H1 (cell line): Measurements from ENCODE around the gene ADAD2. TPM values are rescaled to one million over a fixed set of nuclear protein-coding genes. Genes with fewer than 3 reads are reported as not detected.

Experiments used
- CTCF ChIA-PET: fragments of 300-600 bp; sonication (Branson Sonifier 250); formaldehyde crosslinking; loops from one replicate; lab custom pipeline; 2021; ENCODE audit not compliant: partially characterized antibody; lab: Charles Lee
- POLR2A ChIA-PET: fragments of 300-600 bp; sonication (Branson Sonifier 250); formaldehyde crosslinking; loops from one replicate; lab custom pipeline; 2021; ENCODE audit warnings: inconsistent platforms; ENCODE audit not compliant: partially characterized antibody; lab: Charles Lee
- DNase-seq, 2 experiments: peaks; one replicate each; pipeline versions ENCODE4 v3.0.0 to v3.0.0-alpha.2; 2010 to 2022; ENCODE audit warnings: low spot score in 2 of 2, low read depth in 1 of 2, mixed read lengths in 1 of 2
- FAIRE-seq: peaks from 2 replicates; lab custom pipeline; 2011; peaks lifted over from hg19 to GRCh38; lab: Jason Lieb, UNC
- H2AFZ ChIP-seq: 2 replicates; pipeline ENCODE4 v1.8.1; 2012; ENCODE audit warnings: low read length, inconsistent platforms
- H2AK5ac ChIP-seq: 2 replicates; pipeline ENCODE4 v1.6.1; 2013; ENCODE audit warnings: low read depth, low read length
- H2BK120ac ChIP-seq: replicated peaks from 2 replicates; pipeline ENCODE3; 2013; ENCODE audit warnings: low read depth, low read length, inconsistent platforms
- H2BK12ac ChIP-seq: 2 replicates; pipeline ENCODE4 v1.6.1; 2013; ENCODE audit warnings: low read depth, low read length
- H2BK15ac ChIP-seq: 2 replicates; pipeline ENCODE4 v1.6.1; 2013; ENCODE audit warnings: low read length
- H2BK20ac ChIP-seq: 2 replicates; pipeline ENCODE4 v1.6.1; 2013; ENCODE audit warnings: low read length
- H2BK5ac ChIP-seq: 2 replicates; pipeline ENCODE4 v1.6.1; 2013; ENCODE audit warnings: low read depth, low read length
- H3K14ac ChIP-seq: 2 replicates; pipeline ENCODE4 v1.6.1; 2013; ENCODE audit warnings: inconsistent platforms; ENCODE audit not compliant: insufficient read length
- H3K18ac ChIP-seq: 2 replicates; pipeline ENCODE4 v1.6.1; 2013; ENCODE audit warnings: low read length; ENCODE audit errors: extremely low read depth
- H3K23ac ChIP-seq: 2 replicates; pipeline ENCODE4 v1.6.1; 2013; ENCODE audit warnings: inconsistent platforms; ENCODE audit not compliant: insufficient read length
- H3K23me2 ChIP-seq: 2 replicates; pipeline ENCODE4 v1.6.1; 2013; ENCODE audit warnings: low read depth, low read length
- H3K27ac ChIP-seq: 2 replicates; pipeline ENCODE4 v1.6.1; 2011; ENCODE audit warnings: low read depth, low read length, inconsistent platforms
- H3K27me3 ChIP-seq, 4 experiments: replicated peaks in 1 of 4; 1 replicate in 1 of 4; 2 replicates in 3 of 4; pipeline versions ENCODE4 v1.6.1 to v1.8.1; 2011 to 2013; ENCODE audit warnings: low read length in 3 of 4, mild to moderate bottlenecking in 3 of 4, inconsistent platforms in 2 of 4, mixed read lengths in 2 of 4, moderate library complexity in 1 of 4; ENCODE audit not compliant: control insufficient read depth in 3 of 4, insufficient read depth in 3 of 4; ENCODE audit errors: extremely low read depth in 1 of 4
- H3K36me3 ChIP-seq, 4 experiments: 2 replicates each; pipeline versions ENCODE4 v1.6.1 to v1.8.1; 2011 to 2013; ENCODE audit warnings: mild to moderate bottlenecking in 4 of 4, low read length in 3 of 4, moderate library complexity in 2 of 4, control low read depth in 1 of 4, inconsistent platforms in 1 of 4; ENCODE audit not compliant: insufficient read depth in 4 of 4, control insufficient read depth in 2 of 4
- H3K4ac ChIP-seq: replicated peaks from 2 replicates; pipeline ENCODE3; 2013; ENCODE audit warnings: low read length, low read depth, mixed read lengths, inconsistent platforms; ENCODE audit not compliant: insufficient read length
- H3K4me1 ChIP-seq, 4 experiments: replicated peaks in 1 of 4; 1 replicate in 1 of 4; 2 replicates in 3 of 4; pipeline versions ENCODE4 v1.6.1 to v1.8.1; 2011 to 2013; ENCODE audit warnings: low read length in 3 of 4, inconsistent platforms in 2 of 4, mixed read lengths in 1 of 4; ENCODE audit not compliant: insufficient read depth in 4 of 4, control insufficient read depth in 3 of 4
- H3K4me2 ChIP-seq, 2 experiments: 2 replicates each; pipeline versions ENCODE4 v1.6.1 to v1.8.1; 2011 to 2013; ENCODE audit warnings: low read depth in 2 of 2, low read length in 2 of 2, control low read depth in 1 of 2, inconsistent platforms in 1 of 2, mild to moderate bottlenecking in 1 of 2; ENCODE audit not compliant: insufficient read depth in 1 of 2
- H3K4me3 ChIP-seq, 4 experiments: fragments of 200-600, 300-600 bp in 1 of 4; sonication (generic), shearing (Covaris generic), sonication (Bioruptor Twin) in 1 of 4; 2 replicates each; pipeline versions ENCODE4 v1.5.1 to v1.8.1; 2011 to 2016; ENCODE audit warnings: low read length in 4 of 4, low read depth in 3 of 4, control low read depth in 2 of 4, inconsistent platforms in 2 of 4, mild to moderate bottlenecking in 2 of 4, mixed read lengths in 1 of 4, moderate library complexity in 1 of 4; ENCODE audit not compliant: insufficient read depth in 2 of 4; ENCODE audit errors: extremely low read depth in 1 of 4
- H3K56ac ChIP-seq: replicated peaks from 2 replicates; pipeline ENCODE3; 2013; ENCODE audit warnings: low read depth, mild to moderate bottlenecking, mixed read lengths, low read length, inconsistent platforms; ENCODE audit not compliant: insufficient read length
- H3K79me1 ChIP-seq: 2 replicates; pipeline ENCODE4 v1.6.1; 2013; ENCODE audit warnings: low read depth, low read length, control low read depth
- H3K79me2 ChIP-seq, 2 experiments: 2 replicates each; pipeline versions ENCODE4 v1.6.1 to v1.8.1; 2012 to 2013; ENCODE audit warnings: low read length in 2 of 2, mild to moderate bottlenecking in 2 of 2, inconsistent platforms in 1 of 2; ENCODE audit not compliant: insufficient read depth in 2 of 2, control insufficient read depth in 1 of 2
- H3K9ac ChIP-seq, 4 experiments: replicated peaks in 1 of 4; 1 replicate in 1 of 4; 2 replicates in 3 of 4; pipeline versions ENCODE4 v1.6.1 to v1.8.1; 2011 to 2013; ENCODE audit warnings: low read depth in 3 of 4, low read length in 3 of 4, control low read depth in 2 of 4, mild to moderate bottlenecking in 2 of 4, moderate library complexity in 2 of 4, inconsistent platforms in 1 of 4; ENCODE audit errors: extremely low read depth in 1 of 4
- H3K9me3 ChIP-seq, 2 experiments: 2 replicates each; pipeline versions ENCODE4 v1.6.1 to v1.8.1; 2012 to 2013; ENCODE audit warnings: mild to moderate bottlenecking in 2 of 2, moderate library complexity in 2 of 2, control low read depth in 1 of 2, inconsistent platforms in 1 of 2, low read depth in 1 of 2, low read length in 1 of 2, mixed read lengths in 1 of 2; ENCODE audit not compliant: insufficient read depth in 2 of 2
- H4K20me1 ChIP-seq, 2 experiments: replicated peaks in 1 of 2; 2 replicates each; pipeline versions ENCODE3 to v1.8.1; 2011 to 2013; ENCODE audit warnings: inconsistent platforms in 2 of 2, low read length in 2 of 2, mild to moderate bottlenecking in 1 of 2; ENCODE audit not compliant: insufficient read depth in 2 of 2, control insufficient read depth in 1 of 2
- H4K5ac ChIP-seq: 2 replicates; pipeline ENCODE4 v1.6.1; 2013; ENCODE audit warnings: low read length, low read depth, mixed read lengths, inconsistent platforms; ENCODE audit not compliant: insufficient read length
- H4K8ac ChIP-seq: 2 replicates; pipeline ENCODE4 v1.8.0; 2013; ENCODE audit warnings: mild to moderate bottlenecking, moderate library complexity, low read length, inconsistent platforms; ENCODE audit not compliant: insufficient read depth; ENCODE audit errors: extremely low read depth
- H4K91ac ChIP-seq: replicated peaks from 2 replicates; pipeline ENCODE3; 2013; ENCODE audit warnings: low read length, mixed read lengths, inconsistent platforms; ENCODE audit not compliant: insufficient read length
- ATF3 ChIP-seq: IDR thresholded peaks from 2 replicates; pipeline ENCODE4 v1.6.1; 2011; ENCODE audit warnings: low read depth, mild to moderate bottlenecking, low read length; ENCODE audit not compliant: insufficient read depth
- PHF8 ChIP-seq: fragments of 200-600 bp; sonication (generic); conservative IDR thresholded peaks from 2 replicates; pipeline ENCODE4 v1.7.1; 2012; ENCODE audit warnings: low read depth, mild to moderate bottlenecking, inconsistent platforms, low read length, moderate library complexity
- SP1 ChIP-seq: IDR thresholded peaks from 2 replicates; pipeline ENCODE4 v1.6.1; 2011; ENCODE audit warnings: low read depth, low read length
- WGBS, 2 experiments: shearing (Covaris generic) in 1 of 2; methylation state at CpG; one replicate each; pipeline versions ENCODE4 v1.1.6 to v1.1.7; 2013 to 2015; ENCODE audit warnings: low lambda C conversion rate in 2 of 2, mixed read lengths in 2 of 2, inconsistent platforms in 1 of 2, low coverage in 1 of 2, missing lambda C conversion rate in 1 of 2; ENCODE audit not compliant: insufficient replicate concordance in 2 of 2, insufficient coverage in 1 of 2, insufficient read length in 1 of 2; ENCODE audit errors: extremely low coverage in 1 of 2, missing lambda C conversion rate in 1 of 2; 5-methylcytosine and 5-hydroxymethylcytosine counted together
- polyA plus RNA-seq, 7 experiments: library from polyadenylated mRNA; depleted of rRNA in 3 of 7; stranded (reverse) in 5 of 7; unstranded in 2 of 7; fragments of >200 nt in 5 of 7; fragments of 200-250 nt in 2 of 7; gene quantifications; 1 replicate in 5 of 7; 2 replicates in 1 of 7; 4 replicates in 1 of 7; pipeline versions ENCODE4 v1.2.1 to v1.2.3, GENCODE V29; 2011 to 2013; ENCODE audit warnings: missing spikeins in 2 of 7, mixed read lengths in 2 of 7
- total RNA-seq: library from RNA; stranded (reverse); fragmentation: NEBNext Ultra II Directional; extraction: Animal tissue kit (Norgen Biotek cat#: 25700); gene quantifications from 2 replicates; pipeline ENCODE4 v1.2.1, GENCODE V29; 2021

The ADAD2 gene
- total and polyA plus RNA-seq, 2 of the 8 experiments (the other 6 are each of a cell fraction or from before 2014, with no cell fraction given): 1.2 to 1.3 TPM

DNA sequence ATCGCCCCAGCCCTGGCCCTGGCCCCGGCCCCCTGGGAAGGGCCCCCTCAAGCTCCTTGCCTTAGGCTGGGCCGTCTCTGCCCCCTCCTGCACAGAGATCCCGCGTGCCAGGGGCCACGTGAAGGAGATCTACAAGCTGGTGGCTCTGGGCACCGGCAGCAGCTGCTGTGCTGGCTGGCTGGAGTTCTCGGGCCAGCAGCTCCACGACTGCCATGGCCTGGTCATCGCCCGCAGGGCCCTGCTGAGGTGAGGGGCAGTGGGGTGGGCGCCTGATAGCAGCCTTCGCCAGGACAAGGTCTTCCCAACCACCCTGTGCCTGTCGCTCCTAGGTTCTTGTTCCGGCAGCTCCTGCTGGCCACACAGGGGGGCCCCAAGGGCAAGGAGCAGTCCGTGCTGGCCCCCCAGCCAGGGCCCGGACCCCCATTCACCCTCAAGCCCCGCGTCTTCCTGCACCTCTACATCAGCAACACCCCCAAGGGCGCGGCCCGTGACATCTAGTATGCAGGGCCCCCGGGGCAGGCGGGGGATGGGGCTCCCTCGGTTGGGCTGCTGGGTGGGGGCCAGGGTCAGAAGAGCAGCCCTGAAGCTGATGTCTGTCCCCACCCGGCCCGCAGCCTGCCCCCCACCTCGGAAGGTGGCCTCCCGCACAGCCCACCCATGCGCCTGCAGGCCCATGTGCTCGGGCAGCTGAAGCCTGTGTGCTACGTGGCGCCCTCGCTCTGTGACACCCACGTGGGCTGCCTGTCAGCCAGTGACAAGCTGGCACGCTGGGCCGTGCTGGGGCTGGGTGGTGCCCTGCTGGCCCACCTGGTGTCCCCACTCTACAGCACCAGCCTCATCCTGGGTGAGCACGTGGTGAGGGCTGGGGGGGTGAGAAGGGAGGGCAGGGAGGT, 4.5 kb downstream of the ADAD2 start:
- Histone ChIP-seq H3K27ac (no peak overlapping the region), H2AK5ac (no peak overlapping the region), H2BK120ac (no peak overlapping the region), H2BK5ac (no peak overlapping the region), H3K4me3 (no peak overlapping the region), H3K23ac (no peak overlapping the region), H4K8ac (peak overlapping the region; percentile 47; the same call in 1 of the 2 replicates), H3K14ac (no peak overlapping the region), H3K56ac (no peak overlapping the region), H4K5ac (no peak overlapping the region), H3K9ac (no peak overlapping the region), H3K9me3 (no peaks in the 10 kb centered on the region; a peak in 1 of 4 replicates), H4K91ac (no peak overlapping the region), H3K27me3 (no peaks in the 10 kb centered on the region), H2AFZ (no peak overlapping the region), H2BK12ac (peak overlapping the region; percentile 68; the same call in 1 of the 2 replicates), H3K79me1 (no peaks in the 10 kb centered on the region), H3K18ac (no peak overlapping the region), H3K4me1 (peaks cover 0 to 3% (median under 1%) of the 10 kb centered on the region in 4 experiments; a peak in 3 of 7 replicates), H2BK20ac (no peak overlapping the region), H4K20me1 (no peaks in the 10 kb centered on the region), H3K4me2 (no peak overlapping the region), H3K36me3 (no peaks in the 10 kb centered on the region), H3K79me2 (no peaks in the 10 kb centered on the region), H2BK15ac (no peak overlapping the region), H3K23me2 (no peaks in the 10 kb centered on the region), H3K4ac (no peak overlapping the region)
- FAIRE-seq: no peak
- TF ChIP-seq ATF3 (no peak), PHF8 (no peak), SP1 (no peak)
- DNase-seq: no peak
- ChIA-PET POLR2A (interaction anchor here (1.0 to 1.1 kb wide), 2 partner anchors 8 to 24 kb away, joined by 3 read pairs; partner anchors contain the start of gene TAF1C), CTCF (interaction anchor here (0.6 to 1.9 kb wide), 8 partner anchors 9 to 287 kb away, joined by 3 to 7 read pairs (median 3); partner anchors contain the start of gene TAF1C)
- 91% methylated on average over 22 of the region's 38 CpGs; no CpG with 5 or more reads in 1 of the 2 experiments for WGBS, 2 experiments
